ENCODE measurements around the gene STN1. TPM values are rescaled to one million over a fixed set of nuclear protein-coding genes. Genes with fewer than 3 reads are reported as not detected.

The STN1 gene
- total RNA-seq, 1 experiment from 2014 or later, result 74.7 TPM

DNA sequence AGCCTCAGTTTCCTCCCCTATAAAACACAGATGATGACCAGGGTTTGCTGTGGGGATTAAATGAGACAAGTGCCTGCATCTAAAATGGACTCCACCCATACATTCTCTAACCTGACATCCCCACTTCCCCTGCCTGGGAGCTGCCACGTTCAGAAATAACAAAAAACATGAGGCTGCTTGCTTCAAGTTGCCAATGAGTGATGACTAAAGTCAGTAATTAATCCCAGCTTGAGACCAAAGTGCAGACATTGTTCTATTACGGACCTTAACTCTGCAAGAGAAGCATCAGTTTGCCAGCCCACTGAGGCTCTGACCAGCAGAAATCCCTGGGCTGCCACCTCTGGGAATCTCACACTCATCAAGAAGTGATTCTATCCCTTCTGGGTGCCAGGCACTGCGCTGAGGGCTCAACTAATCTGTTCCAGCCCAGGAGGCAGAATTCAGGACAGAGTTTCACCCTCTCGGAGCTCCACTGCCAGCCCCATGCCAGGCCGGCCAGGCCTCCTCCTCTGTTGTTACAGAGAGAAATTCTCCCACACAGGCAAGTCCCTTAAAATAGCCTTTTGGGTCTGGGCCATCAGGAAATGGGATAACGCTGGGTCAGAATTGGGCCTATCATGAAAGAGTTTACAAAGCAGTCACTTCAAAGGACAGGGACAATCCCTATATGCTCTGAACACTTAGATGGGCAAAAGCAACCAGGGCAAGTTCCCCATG, 74.0 kb downstream of the STN1 start:
- H2AFZ ChIP-seq (ENCODE audit: low read depth, low read length, poor library complexity, severe bottlenecking), result no peak overlapping the region
- DNase-seq (ENCODE audit: low read depth, low spot score), result no peak
- RAD21 ChIA-PET (ENCODE audit: low non-redundant PET in 1 of 2, low total read pairs in 2 of 2, uncharacterized antibody in 2 of 2, unreplicated experiment in 2 of 2), result no interaction called here
- POLR2A ChIA-PET, result no interaction called here
- BruUV-seq (replicated peaks), result no TSS peak
- no peak overlapping the region for H3K27ac ChIP-seq (ENCODE audit: low read depth, low read length)
- H3K4me3 ChIP-seq (replicated peaks in 1 of 2; ENCODE audit: low read depth in 1 of 2, low read length in 2 of 2), result no peak overlapping the region
- no peaks in the 10 kb centered on the region for H3K4me1 ChIP-seq (ENCODE audit: control insufficient read depth in 1 of 2, insufficient read depth in 2 of 2, low read length in 2 of 2)
- H3K9me2 ChIP-seq (ENCODE audit: insufficient read depth), result no peaks in the 10 kb centered on the region
- H3K79me2 ChIP-seq (ENCODE audit: insufficient read depth, low read length), result no peaks in the 10 kb centered on the region
- CTCF ChIA-PET, result no interaction called here
- no peak for ATAC-seq
- peaks cover 3% of the 10 kb centered on the region; the same call in 1 of the 2 replicates for H3K27me3 ChIP-seq (ENCODE audit: insufficient read depth, low read length)
- H3K9me3 ChIP-seq (ENCODE audit: control insufficient read depth in 1 of 2, insufficient read depth in 1 of 2, low read depth in 1 of 2, low read length in 2 of 2), result no peaks in the 10 kb centered on the region
- TF ChIP-seq, protein P1, sequence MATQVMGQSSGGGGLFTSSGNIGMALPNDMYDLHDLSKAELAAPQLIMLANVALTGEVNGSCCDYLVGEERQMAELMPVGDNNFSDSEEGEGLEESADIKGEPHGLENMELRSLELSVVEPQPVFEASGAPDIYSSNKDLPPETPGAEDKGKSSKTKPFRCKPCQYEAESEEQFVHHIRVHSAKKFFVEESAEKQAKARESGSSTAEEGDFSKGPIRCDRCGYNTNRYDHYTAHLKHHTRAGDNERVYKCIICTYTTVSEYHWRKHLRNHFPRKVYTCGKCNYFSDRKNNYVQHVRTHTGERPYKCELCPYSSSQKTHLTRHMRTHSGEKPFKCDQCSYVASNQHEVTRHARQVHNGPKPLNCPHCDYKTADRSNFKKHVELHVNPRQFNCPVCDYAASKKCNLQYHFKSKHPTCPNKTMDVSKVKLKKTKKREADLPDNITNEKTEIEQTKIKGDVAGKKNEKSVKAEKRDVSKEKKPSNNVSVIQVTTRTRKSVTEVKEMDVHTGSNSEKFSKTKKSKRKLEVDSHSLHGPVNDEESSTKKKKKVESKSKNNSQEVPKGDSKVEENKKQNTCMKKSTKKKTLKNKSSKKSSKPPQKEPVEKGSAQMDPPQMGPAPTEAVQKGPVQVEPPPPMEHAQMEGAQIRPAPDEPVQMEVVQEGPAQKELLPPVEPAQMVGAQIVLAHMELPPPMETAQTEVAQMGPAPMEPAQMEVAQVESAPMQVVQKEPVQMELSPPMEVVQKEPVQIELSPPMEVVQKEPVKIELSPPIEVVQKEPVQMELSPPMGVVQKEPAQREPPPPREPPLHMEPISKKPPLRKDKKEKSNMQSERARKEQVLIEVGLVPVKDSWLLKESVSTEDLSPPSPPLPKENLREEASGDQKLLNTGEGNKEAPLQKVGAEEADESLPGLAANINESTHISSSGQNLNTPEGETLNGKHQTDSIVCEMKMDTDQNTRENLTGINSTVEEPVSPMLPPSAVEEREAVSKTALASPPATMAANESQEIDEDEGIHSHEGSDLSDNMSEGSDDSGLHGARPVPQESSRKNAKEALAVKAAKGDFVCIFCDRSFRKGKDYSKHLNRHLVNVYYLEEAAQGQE (IDR thresholded peaks at IDR 0.05; ENCODE audit: low read depth), result no peak
- no peak for TF ChIP-seq EGR1 (IDR thresholded peaks at IDR 0.05; ENCODE audit: low read depth)
- TF ChIP-seq YY1 (IDR thresholded peaks at IDR 0.05; ENCODE audit: extremely low read depth, insufficient replicate concordance, low read depth, low read length), result no peak
- TF ChIP-seq SP1 (IDR thresholded peaks at IDR 0.05; ENCODE audit: low read depth), result no peak
- no peaks in the 10 kb centered on the region for H3K36me3 ChIP-seq (ENCODE audit: control insufficient read depth in 1 of 2, insufficient read depth in 2 of 2, low read length in 2 of 2)
- no peaks in the 10 kb centered on the region for H4K20me1 ChIP-seq (ENCODE audit: insufficient read depth)
- H3K9ac ChIP-seq (ENCODE audit: low read length), result no peak overlapping the region
- H3K4me2 ChIP-seq (ENCODE audit: low read length), result no peak overlapping the region
- intact Hi-C loops (cut with micrococcal nuclease), result no loop called here

DNA sequence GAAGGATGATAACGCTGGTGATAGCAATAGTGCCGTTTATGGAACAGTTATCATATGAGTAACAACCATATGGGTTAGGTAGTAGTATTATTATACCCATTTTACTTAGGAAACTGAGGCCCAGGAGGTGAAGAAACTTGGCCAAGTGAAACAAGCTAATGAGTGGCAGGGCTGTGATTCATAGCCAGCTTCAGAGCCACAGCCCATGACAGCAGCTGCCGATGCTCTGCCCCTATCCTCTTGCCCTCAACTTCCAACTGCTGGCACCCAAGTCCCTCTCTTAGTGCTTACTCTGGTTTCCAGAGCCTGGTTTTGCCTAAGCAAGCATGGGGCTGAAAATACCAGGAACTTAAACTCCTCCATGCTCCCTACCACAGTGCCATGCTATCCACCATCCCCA, 74.9 kb downstream of the STN1 start:
- ChIA-PET CTCF (no interaction called here), POLR2A (no interaction called here), RAD21 (ENCODE audit: low non-redundant PET in 1 of 2, low total read pairs in 2 of 2, uncharacterized antibody in 2 of 2, unreplicated experiment in 2 of 2) (no interaction called here)
- H4K20me1 ChIP-seq (ENCODE audit: insufficient read depth), result no peaks in the 10 kb centered on the region
- no peaks in the 10 kb centered on the region for H3K36me3 ChIP-seq (ENCODE audit: control insufficient read depth in 1 of 2, insufficient read depth in 2 of 2, low read length in 2 of 2)
- H3K4me2 ChIP-seq (ENCODE audit: low read length), result no peak overlapping the region
- intact Hi-C loops (cut with micrococcal nuclease), result no loop called here
- no peaks in the 10 kb centered on the region for H3K79me2 ChIP-seq (ENCODE audit: insufficient read depth, low read length)
- H3K9me2 ChIP-seq (ENCODE audit: insufficient read depth), result no peaks in the 10 kb centered on the region
- no peaks in the 10 kb centered on the region for H3K9me3 ChIP-seq (ENCODE audit: control insufficient read depth in 1 of 2, insufficient read depth in 1 of 2, low read depth in 1 of 2, low read length in 2 of 2)
- no peak for DNase-seq (ENCODE audit: low read depth, low spot score)
- H3K9ac ChIP-seq (ENCODE audit: low read length), result no peak overlapping the region
- no peak overlapping the region for H3K4me3 ChIP-seq (replicated peaks in 1 of 2; ENCODE audit: low read depth in 1 of 2, low read length in 2 of 2)
- peaks cover 3% of the 10 kb centered on the region; the same call in 1 of the 2 replicates for H3K27me3 ChIP-seq (ENCODE audit: insufficient read depth, low read length)
- no TSS peak for BruUV-seq (replicated peaks)
- H3K4me1 ChIP-seq (ENCODE audit: control insufficient read depth in 1 of 2, insufficient read depth in 2 of 2, low read length in 2 of 2), result no peaks in the 10 kb centered on the region
- no peak overlapping the region for H2AFZ ChIP-seq (ENCODE audit: low read depth, low read length, poor library complexity, severe bottlenecking)
- ATAC-seq, result no peak
- H3K27ac ChIP-seq (ENCODE audit: low read depth, low read length), result no peak overlapping the region
- TF ChIP-seq TCF7L2 (IDR thresholded peaks at IDR 0.05; ENCODE audit: borderline replicate concordance, extremely low read depth, insufficient read depth, insufficient read length), result no peak
- TF ChIP-seq POLR2A (IDR thresholded peaks at IDR 0.05; ENCODE audit: borderline replicate concordance, extremely low read depth, insufficient read depth, insufficient read length), result no peak
- no peak for TF ChIP-seq SIN3A (IDR thresholded peaks at IDR 0.05; ENCODE audit: low read depth)
- no peak for TF ChIP-seq EZH2phosphoT487 (IDR thresholded peaks at IDR 0.05; ENCODE audit: borderline replicate concordance)
- TF ChIP-seq JUND (IDR thresholded peaks at IDR 0.05), result no peak
- TF ChIP-seq FOSL1 (IDR thresholded peaks at IDR 0.05; ENCODE audit: low read depth), result no peak
- no peak for TF ChIP-seq ZNF274 (IDR thresholded peaks at IDR 0.05; ENCODE audit: low read depth, low read length)
- TF ChIP-seq YY1 (IDR thresholded peaks at IDR 0.05; ENCODE audit: extremely low read depth, insufficient replicate concordance, low read depth, low read length), result no peak
- TF ChIP-seq POLR2AphosphoS5 (IDR thresholded peaks at IDR 0.05; ENCODE audit: low read depth, low read length), result no peak
- no peak for TF ChIP-seq RAD21 (IDR thresholded peaks at IDR 0.05; ENCODE audit: low read depth)
- no peak for TF ChIP-seq EGR1 (IDR thresholded peaks at IDR 0.05; ENCODE audit: low read depth)
- TF ChIP-seq CEBPB (IDR thresholded peaks at IDR 0.05; ENCODE audit: low read depth), result no peak
- no peak for TF ChIP-seq SP1 (IDR thresholded peaks at IDR 0.05; ENCODE audit: low read depth)
- TF ChIP-seq SRF (IDR thresholded peaks at IDR 0.05; ENCODE audit: low read depth), result no peak
- TF ChIP-seq ELF1 (IDR thresholded peaks at IDR 0.05; ENCODE audit: borderline replicate concordance, low read depth), result no peak
